Ishikawa (cell line): ENCODE data around the gene ANAPC16.

Experiments used
- FOXM1 ChIP-seq: IDR thresholded peaks from 2 replicates; pipeline ENCODE4 v1.6.1; 2012; ENCODE audit warnings: low read depth, borderline replicate concordance
- MAX ChIP-seq: IDR thresholded peaks from 2 replicates; pipeline ENCODE4 v1.6.1; 2012
- NFIC ChIP-seq: IDR thresholded peaks from 2 replicates; pipeline ENCODE4 v1.6.1; 2012
- REST ChIP-seq: IDR thresholded peaks from 2 replicates; pipeline ENCODE4 v1.6.1; 2012; ENCODE audit warnings: low read depth, mild to moderate bottlenecking
- TEAD4 ChIP-seq: IDR thresholded peaks from 2 replicates; pipeline ENCODE4 v1.6.1; 2012
- ZBTB7A ChIP-seq: IDR thresholded peaks from 2 replicates; pipeline ENCODE4 v1.6.1; 2012; ENCODE audit warnings: low read depth

GRCh38 chr10:72170263-72170662 lies 45.5 kb upstream of the ANAPC16 start:
- TF ChIP-seq TEAD4, result peak; percentile 81
- no peak for TF ChIP-seq FOXM1
- peak; percentile 87 for TF ChIP-seq NFIC
- TF ChIP-seq ZBTB7A, result no peak
- no peak; the same call in 1 of the 2 replicates for TF ChIP-seq MAX
- TF ChIP-seq REST, result no peak
